Measurements from ENCODE around the gene SYNGAP1. TPM values are rescaled to one million over a fixed set of nuclear protein-coding genes. Genes with fewer than 3 reads are reported as not detected.

The SYNGAP1 gene
- total and polyA plus RNA-seq, 2 of the 8 experiments (the other 6 are each of a cell fraction or from before 2014, with no cell fraction given) = 31.0 to 101 TPM

DNA sequence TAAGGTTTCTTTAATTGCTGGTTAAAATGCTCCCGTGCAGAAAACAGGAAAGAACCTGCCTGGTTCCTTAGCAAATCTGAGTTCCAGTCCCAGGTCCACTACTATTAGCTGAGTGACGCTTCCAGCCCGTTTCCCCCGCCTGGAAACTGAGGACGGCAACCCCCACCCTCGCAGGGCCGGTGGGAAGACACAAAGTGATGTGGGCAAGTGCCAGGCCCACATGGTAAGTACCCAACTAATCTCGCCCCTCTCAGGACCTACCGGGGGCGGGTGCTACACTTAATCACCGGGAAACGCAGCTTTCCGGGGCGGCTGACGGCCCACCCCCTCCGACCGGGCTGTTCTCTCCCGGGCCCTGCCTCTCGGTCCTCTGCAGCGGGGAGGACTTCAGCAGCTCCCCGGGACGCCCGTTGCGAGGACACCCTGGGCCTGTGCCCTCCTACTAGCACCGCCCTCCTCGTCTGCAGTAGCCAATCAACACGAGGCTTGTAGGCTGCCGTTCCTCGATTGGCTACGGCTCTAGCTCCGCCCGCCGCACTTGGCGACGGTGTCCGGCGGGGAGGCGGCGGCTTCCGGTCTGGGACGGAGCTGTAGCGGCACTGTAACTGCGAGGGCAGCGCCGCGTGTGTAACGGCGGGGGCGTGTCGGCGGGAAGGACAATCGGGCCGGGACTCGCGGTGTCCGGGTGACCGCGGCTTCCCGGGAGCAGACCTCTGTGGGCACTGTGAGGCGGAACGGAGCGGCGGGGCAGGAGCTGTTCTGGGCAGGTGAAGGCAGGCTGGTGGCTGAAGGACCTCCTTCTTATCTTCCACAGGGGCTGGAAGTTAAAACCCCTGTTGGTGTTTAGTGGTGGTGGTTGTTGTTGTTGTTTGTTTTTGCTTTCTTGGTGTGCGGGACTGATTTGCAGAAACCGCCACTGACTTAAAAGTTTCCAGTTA lies 34.4 kb downstream of the SYNGAP1 start, which contains the start of gene ZBTB9 (continued):
- TF ChIP-seq TEAD4 (IDR thresholded peaks at IDR 0.05; ENCODE audit: low read depth, low read length) (no peak), CREB1 (IDR thresholded peaks at IDR 0.05) (peak; percentile 63), SP1 (IDR thresholded peaks at IDR 0.05; ENCODE audit: low read depth, low read length) (peak; percentile 81), CHD2 (IDR thresholded peaks at IDR 0.05; ENCODE audit: low read length) (peak; percentile 72; the same call in 1 of the 2 replicates), POLR2AphosphoS5 (IDR thresholded peaks at IDR 0.05; ENCODE audit: low read depth, low read length) (peak; percentile 96), POLR2A (IDR thresholded peaks at IDR 0.05; ENCODE audit: control extremely low read depth in 1 of 2, low read depth in 2 of 2, low read length in 2 of 2) (peak; percentile 76 to 78), JUN (IDR thresholded peaks at IDR 0.05; ENCODE audit: low read depth, low read length) (no peak), TBP (IDR thresholded peaks at IDR 0.05; ENCODE audit: low read depth, low read length) (peak; percentile 68; the same call in 1 of the 2 replicates), ASH2L (IDR thresholded peaks at IDR 0.05; ENCODE audit: low read length) (peak; percentile 75), TCF12 (IDR thresholded peaks at IDR 0.05; ENCODE audit: low read depth, low read length) (no peak), FOSL1 (IDR thresholded peaks at IDR 0.05; ENCODE audit: insufficient read depth, low read depth, low read length) (no peak), KDM1A (IDR thresholded peaks at IDR 0.05; ENCODE audit: borderline replicate concordance, low read length) (0 out of 2 replicates have a peak, but pooled peaks have one; percentile 49), SP4 (IDR thresholded peaks at IDR 0.05; ENCODE audit: low read length) (peak; percentile 66; the same call in 1 of the 2 replicates), SUZ12 (IDR thresholded peaks at IDR 0.05; ENCODE audit: low read length) (no peak), SIN3A (conservative IDR thresholded peaks at IDR 0.05 in 1 of 2, IDR thresholded peaks at IDR 0.05 in 1 of 2; ENCODE audit: low read depth in 1 of 2, low read length in 2 of 2) (peak in 1 of 2 experiments; percentile 89; a peak in 1 of 4 replicates), TAF7 (optimal IDR thresholded peaks at IDR 0.05; ENCODE audit: borderline replicate concordance, low read depth, low read length) (peak; percentile 38)
- TF ChIP-seq, protein P1, sequence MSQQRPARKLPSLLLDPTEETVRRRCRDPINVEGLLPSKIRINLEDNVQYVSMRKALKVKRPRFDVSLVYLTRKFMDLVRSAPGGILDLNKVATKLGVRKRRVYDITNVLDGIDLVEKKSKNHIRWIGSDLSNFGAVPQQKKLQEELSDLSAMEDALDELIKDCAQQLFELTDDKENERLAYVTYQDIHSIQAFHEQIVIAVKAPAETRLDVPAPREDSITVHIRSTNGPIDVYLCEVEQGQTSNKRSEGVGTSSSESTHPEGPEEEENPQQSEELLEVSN (IDR thresholded peaks at IDR 0.05) = peak; percentile 80
- TF ChIP-seq, protein P2, sequence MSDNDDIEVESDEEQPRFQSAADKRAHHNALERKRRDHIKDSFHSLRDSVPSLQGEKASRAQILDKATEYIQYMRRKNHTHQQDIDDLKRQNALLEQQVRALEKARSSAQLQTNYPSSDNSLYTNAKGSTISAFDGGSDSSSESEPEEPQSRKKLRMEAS (IDR thresholded peaks at IDR 0.05) = peak; percentile 89
- TF ChIP-seq, protein P3, sequence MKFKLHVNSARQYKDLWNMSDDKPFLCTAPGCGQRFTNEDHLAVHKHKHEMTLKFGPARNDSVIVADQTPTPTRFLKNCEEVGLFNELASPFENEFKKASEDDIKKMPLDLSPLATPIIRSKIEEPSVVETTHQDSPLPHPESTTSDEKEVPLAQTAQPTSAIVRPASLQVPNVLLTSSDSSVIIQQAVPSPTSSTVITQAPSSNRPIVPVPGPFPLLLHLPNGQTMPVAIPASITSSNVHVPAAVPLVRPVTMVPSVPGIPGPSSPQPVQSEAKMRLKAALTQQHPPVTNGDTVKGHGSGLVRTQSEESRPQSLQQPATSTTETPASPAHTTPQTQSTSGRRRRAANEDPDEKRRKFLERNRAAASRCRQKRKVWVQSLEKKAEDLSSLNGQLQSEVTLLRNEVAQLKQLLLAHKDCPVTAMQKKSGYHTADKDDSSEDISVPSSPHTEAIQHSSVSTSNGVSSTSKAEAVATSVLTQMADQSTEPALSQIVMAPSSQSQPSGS (IDR thresholded peaks at IDR 0.05; ENCODE audit: low read length) = peak; percentile 78; the same call in 1 of the 2 replicates
- TF ChIP-seq, protein P4, sequence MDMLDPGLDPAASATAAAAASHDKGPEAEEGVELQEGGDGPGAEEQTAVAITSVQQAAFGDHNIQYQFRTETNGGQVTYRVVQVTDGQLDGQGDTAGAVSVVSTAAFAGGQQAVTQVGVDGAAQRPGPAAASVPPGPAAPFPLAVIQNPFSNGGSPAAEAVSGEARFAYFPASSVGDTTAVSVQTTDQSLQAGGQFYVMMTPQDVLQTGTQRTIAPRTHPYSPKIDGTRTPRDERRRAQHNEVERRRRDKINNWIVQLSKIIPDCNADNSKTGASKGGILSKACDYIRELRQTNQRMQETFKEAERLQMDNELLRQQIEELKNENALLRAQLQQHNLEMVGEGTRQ (IDR thresholded peaks at IDR 0.05; ENCODE audit: low read length) = peak; percentile 18; the same call in 1 of the 2 replicates
